ENCODE results near the gene YAP1.

DNA sequence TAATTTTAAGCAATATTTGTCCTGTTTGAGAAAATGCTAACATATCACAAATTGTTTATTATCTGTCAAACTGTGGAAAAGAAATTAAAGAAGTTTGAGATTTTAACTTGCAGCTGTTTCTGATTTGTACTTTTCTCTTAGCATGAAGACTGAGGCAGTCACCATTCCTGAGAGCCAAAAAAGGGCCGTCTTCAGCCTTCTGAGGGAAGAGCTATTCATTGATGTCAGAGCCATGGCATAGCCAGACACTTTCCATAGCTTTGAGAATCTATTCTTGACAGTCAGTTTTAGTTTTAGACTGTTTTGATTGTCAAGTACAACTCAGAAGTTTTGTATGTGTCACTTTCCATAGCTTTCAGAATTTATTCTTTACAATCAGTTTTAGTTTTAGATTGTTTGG, 32.1 kb downstream of the YAP1 start:
- TF ChIP-seq CTCF (IDR thresholded peaks at IDR 0.05; ENCODE audit: low read depth, low read length, poor library complexity, severe bottlenecking) (no peak), EZH2phosphoT487 (IDR thresholded peaks at IDR 0.05; ENCODE audit: borderline replicate concordance, low read length) (no peak)
